GM12892 (cell line): ENCODE results near the gene CD79B.

Experiments
- POLR2A ChIP-seq: IDR thresholded peaks from 2 replicates; pipeline ENCODE4 v1.6.1; 2011; ENCODE audit warnings: low read depth, low read length, control low read depth
- POLR2AphosphoS5 ChIP-seq: IDR thresholded peaks from 2 replicates; pipeline ENCODE4 v1.6.1; 2011; ENCODE audit warnings: low read depth, low read length, control low read depth
- TAF1 ChIP-seq: IDR thresholded peaks from 2 replicates; pipeline ENCODE4 v1.6.1; 2011; ENCODE audit warnings: low read depth, mild to moderate bottlenecking, control low read depth, low read length, borderline replicate concordance

- TF ChIP-seq POLR2A (no peak), TAF1 (no peak), POLR2AphosphoS5 (no peak)
These were observed 9.6 kb upstream of the CD79B start for GRCh38 chr17:63941751-63942150.
